Superior temporal gyrus (tissue), 1 donor: Measurements from ENCODE around the gene PRIM2.
"Not testable (repeated sequence)": the region's sequence is repeated elsewhere in the genome, so short reads cannot be mapped to it uniquely, and the experiment has no call there.

Source experiments
- DNase-seq: peaks from one replicate; pipeline ENCODE4 v3.0.0-alpha.2; 2016; ENCODE audit errors: extremely low spot score

The PRIM2 gene

GRCh38 chr6:57601105-57601504 lies 283.7 kb downstream of the PRIM2 start:
- DNase-seq = not testable (repeated sequence)

GRCh38 chr6:57605303-57605702 lies 287.9 kb downstream of the PRIM2 start:
- DNase-seq = not testable (repeated sequence)

- not testable (repeated sequence) for DNase-seq
Measured at GRCh38 chr6:57606331-57606730, 288.9 kb downstream of the PRIM2 start.

GRCh38 chr6:57610612-57611011 lies 293.2 kb downstream of the PRIM2 start:
- DNase-seq = not testable (repeated sequence)

GRCh38 chr6:57618959-57619358 lies 301.5 kb downstream of the PRIM2 start:
- not testable (repeated sequence) for DNase-seq

- DNase-seq = not testable (repeated sequence)
Measured at GRCh38 chr6:57631773-57632172, 314.3 kb downstream of the PRIM2 start.

- not testable (repeated sequence) for DNase-seq
Measured at GRCh38 chr6:57658526-57658925, 341.1 kb downstream of the PRIM2 start.

GRCh38 chr6:57659794-57660193 lies 342.4 kb downstream of the PRIM2 start:
- not testable (repeated sequence) for DNase-seq

- not testable (repeated sequence) for DNase-seq
Measured at GRCh38 chr6:57660940-57661339, 343.5 kb downstream of the PRIM2 start.

- not testable (repeated sequence) for DNase-seq
Measured at GRCh38 chr6:57668108-57668507, 350.7 kb downstream of the PRIM2 start.

- not testable (repeated sequence) for DNase-seq
Measured at GRCh38 chr6:57671237-57671636, 353.8 kb downstream of the PRIM2 start.

- not testable (repeated sequence) for DNase-seq
Measured at GRCh38 chr6:57671937-57672627, 354.7 kb downstream of the PRIM2 start.

- DNase-seq = not testable (repeated sequence)
Measured at GRCh38 chr6:57673281-57673680, 355.9 kb downstream of the PRIM2 start.

GRCh38 chr6:57675386-57675785 lies 358.0 kb downstream of the PRIM2 start:
- not testable (repeated sequence) for DNase-seq

GRCh38 chr6:57696382-57696781 lies 379.0 kb downstream of the PRIM2 start:
- DNase-seq = not testable (repeated sequence)
